ENCODE measurements around the gene TMEM87A.
"Not testable (repeated sequence)": the region's sequence is repeated elsewhere in the genome, so short reads cannot be mapped to it uniquely, and the experiment has no call there.

Gene TMEM87A

GRCh38 chr15:42272939-42273899 is at the start of gene TMEM87A, which contains the start of gene GANC:
TMEM87A (minus strand) TSS chr15:42273433; CDS start chr15:42273398, 35 bp downstream.
GANC (plus strand) TSS chr15:42273201; CDS start chr15:42274482, 1,281 bp downstream.
- H3K4me3 ChIP-seq (ENCODE audit: low read depth, low read length) = peak within 1 kb of the TSS; percentile 97
- peak; percentile 99 for DNase-seq (ENCODE audit: low read depth)
- TF ChIP-seq CTCF (conservative IDR thresholded peaks at IDR 0.05; ENCODE audit: low read depth, low read length) = no peak

- no peak for TF ChIP-seq CTCF (conservative IDR thresholded peaks at IDR 0.05; ENCODE audit: low read depth, low read length)
- H3K4me3 ChIP-seq (ENCODE audit: low read depth, low read length) = no peak overlapping the region
- no peak for DNase-seq (ENCODE audit: low read depth)
These were observed 46.0 kb upstream of the TMEM87A start for GRCh38 chr15:42319206-42319605.

GRCh38 chr15:42316282-42316805 is 43.1 kb upstream of the TMEM87A start:
- H3K4me3 ChIP-seq (ENCODE audit: low read depth, low read length) = not testable (repeated sequence)

GRCh38 chr15:42315521-42315920 is 42.3 kb upstream of the TMEM87A start:
- DNase-seq (ENCODE audit: low read depth) = no peak
- no peak for TF ChIP-seq CTCF (conservative IDR thresholded peaks at IDR 0.05; ENCODE audit: low read depth, low read length)

More at GRCh38 chr15:42316282-42316805, 43.1 kb upstream of the TMEM87A start:
- DNase-seq (ENCODE audit: low read depth) = not testable (repeated sequence)

GRCh38 chr15:42314818-42315217 is 41.6 kb upstream of the TMEM87A start:
- H3K4me3 ChIP-seq (ENCODE audit: low read depth, low read length) = no peak overlapping the region
- no peak for DNase-seq (ENCODE audit: low read depth)
- TF ChIP-seq CTCF (conservative IDR thresholded peaks at IDR 0.05; ENCODE audit: low read depth, low read length) = no peak

More at GRCh38 chr15:42315521-42315920, 42.3 kb upstream of the TMEM87A start:
- no peak overlapping the region for H3K4me3 ChIP-seq (ENCODE audit: low read depth, low read length)

GRCh38 chr15:42313463-42313862 is 40.2 kb upstream of the TMEM87A start:
- TF ChIP-seq CTCF (conservative IDR thresholded peaks at IDR 0.05; ENCODE audit: low read depth, low read length) = no peak
- DNase-seq (ENCODE audit: low read depth) = no peak
- H3K4me3 ChIP-seq (ENCODE audit: low read depth, low read length) = no peak overlapping the region

GRCh38 chr15:42306681-42307080 is 33.4 kb upstream of the TMEM87A start:
- no peak overlapping the region for H3K4me3 ChIP-seq (ENCODE audit: low read depth, low read length)
- no peak for TF ChIP-seq CTCF (conservative IDR thresholded peaks at IDR 0.05; ENCODE audit: low read depth, low read length)
- DNase-seq (ENCODE audit: low read depth) = no peak

- H3K4me3 ChIP-seq (ENCODE audit: low read depth, low read length); DNase-seq (ENCODE audit: low read depth): not testable (repeated sequence)
These were observed 27.8 kb upstream of the TMEM87A start for GRCh38 chr15:42301004-42301403.
